Measurements from ENCODE around the gene ADCY3.

Gene ADCY3

GRCh38 chr2:24920098-24920808 is at the start of gene ADCY3:
ADCY3 (minus strand) TSS chr2:24920237; CDS start chr2:24918987, 1,250 bp downstream.
- DNase-seq: peak; percentile 60

- no peak for DNase-seq
These were observed 49.7 kb upstream of the ADCY3 start for GRCh38 chr2:24969784-24970183.

GRCh38 chr2:24961903-24962302 is 41.9 kb upstream of the ADCY3 start:
- no peak for DNase-seq

GRCh38 chr2:24959761-24960160 is 39.7 kb upstream of the ADCY3 start:
- DNase-seq: no peak

GRCh38 chr2:24958411-24958935 is 38.4 kb upstream of the ADCY3 start:
- no peak for DNase-seq

- no peak for DNase-seq
These were observed 37.9 kb upstream of the ADCY3 start for GRCh38 chr2:24957976-24958375.

GRCh38 chr2:24957221-24957620 is 37.2 kb upstream of the ADCY3 start:
- DNase-seq: no peak

- DNase-seq: no peak
These were observed 35.9 kb upstream of the ADCY3 start for GRCh38 chr2:24955921-24956320.

- DNase-seq: no peak
These were observed 35.2 kb upstream of the ADCY3 start for GRCh38 chr2:24955232-24955631.

- DNase-seq: no peak
These were observed 30.1 kb upstream of the ADCY3 start for GRCh38 chr2:24950102-24950501.

- no peak for DNase-seq
These were observed 28.5 kb upstream of the ADCY3 start for GRCh38 chr2:24948506-24948905.

- DNase-seq: no peak
These were observed 27.6 kb upstream of the ADCY3 start for GRCh38 chr2:24947561-24948157.

- no peak for DNase-seq
These were observed 25.9 kb upstream of the ADCY3 start for GRCh38 chr2:24945907-24946306.

GRCh38 chr2:24943427-24944053 is 23.5 kb upstream of the ADCY3 start:
- DNase-seq: no peak

GRCh38 chr2:24939353-24939752 is 19.3 kb upstream of the ADCY3 start:
- DNase-seq: no peak

- no peak for DNase-seq
These were observed 17.2 kb upstream of the ADCY3 start for GRCh38 chr2:24937236-24937635.

GRCh38 chr2:24935145-24935544 is 15.1 kb upstream of the ADCY3 start:
- no peak for DNase-seq

- no peak for DNase-seq
These were observed 12.7 kb upstream of the ADCY3 start for GRCh38 chr2:24932715-24933114.

- no peak for DNase-seq
These were observed 10.7 kb upstream of the ADCY3 start for GRCh38 chr2:24930768-24931167.

- DNase-seq: no peak
These were observed 9.2 kb upstream of the ADCY3 start for GRCh38 chr2:24929230-24929629.

- DNase-seq: no peak
These were observed 8.0 kb upstream of the ADCY3 start for GRCh38 chr2:24928036-24928435.

GRCh38 chr2:24926602-24927252 is 6.7 kb upstream of the ADCY3 start:
- DNase-seq: peak; percentile 62

GRCh38 chr2:24926220-24926601 is 6.2 kb upstream of the ADCY3 start:
- DNase-seq: no peak

GRCh38 chr2:24925815-24926214 is 5.8 kb upstream of the ADCY3 start:
- no peak for DNase-seq

Measured in femur (tissue), 1 donor.